GF-D8 (cell line): ENCODE measurements around the gene PTPN1.
"Not testable (repeated sequence)": the region's sequence is repeated elsewhere in the genome, so short reads cannot be mapped to it uniquely, and the experiment has no call there.

ENCODE experiments used
- DNase-seq: peaks from one replicate; lab custom pipeline; 2025; lab: John Stamatoyannopoulos, UW

The PTPN1 gene

GRCh38 chr20:50509923-50510705 is at the start of gene PTPN1:
TSS of gene PTPN1 (plus strand) at chr20:50510383. CDS start at chr20:50510528, 145 bp downstream.
- DNase-seq = peak; percentile 92

- DNase-seq = no peak
Observed at GRCh38 chr20:50460608-50461267, 49.4 kb upstream of the PTPN1 start.

- DNase-seq = no peak
Observed at GRCh38 chr20:50462093-50462690, 48.0 kb upstream of the PTPN1 start.

- no peak for DNase-seq
Observed at GRCh38 chr20:50464026-50464724, 46.0 kb upstream of the PTPN1 start.

GRCh38 chr20:50464725-50465650 is 45.2 kb upstream of the PTPN1 start:
- no peak for DNase-seq

- no peak for DNase-seq
Observed at GRCh38 chr20:50467174-50467573, 43.0 kb upstream of the PTPN1 start.

GRCh38 chr20:50467718-50468356 is 42.3 kb upstream of the PTPN1 start:
- DNase-seq = no peak

GRCh38 chr20:50468378-50468798 is 41.8 kb upstream of the PTPN1 start:
- DNase-seq = no peak

- DNase-seq = no peak
Observed at GRCh38 chr20:50469176-50469723, 40.9 kb upstream of the PTPN1 start.

- no peak for DNase-seq
Observed at GRCh38 chr20:50469796-50470195, 40.4 kb upstream of the PTPN1 start.

- DNase-seq = no peak
Observed at GRCh38 chr20:50470264-50470858, 39.8 kb upstream of the PTPN1 start.

- DNase-seq = no peak
Observed at GRCh38 chr20:50471231-50471630, 39.0 kb upstream of the PTPN1 start.

GRCh38 chr20:50472693-50473664 is 37.2 kb upstream of the PTPN1 start:
- DNase-seq = no peak

GRCh38 chr20:50474356-50474755 is 35.8 kb upstream of the PTPN1 start:
- DNase-seq = not testable (repeated sequence)

GRCh38 chr20:50475681-50476292 is 34.4 kb upstream of the PTPN1 start:
- DNase-seq = no peak

GRCh38 chr20:50477239-50477872 is 32.8 kb upstream of the PTPN1 start:
- DNase-seq = no peak

- peak; percentile 14 for DNase-seq
Observed at GRCh38 chr20:50478162-50478990, 31.8 kb upstream of the PTPN1 start.
